Loucy (cell line): ENCODE results near the gene FAM3B.

ENCODE experiments used
- H2AFZ ChIP-seq: fragments of 200-600 bp; sonication (generic); 2 replicates; pipeline ENCODE4 v1.6.0; 2016; ENCODE audit warnings: antibody characterized with exemption, mild to moderate bottlenecking, low read length, moderate library complexity
- H3F3A ChIP-seq: fragments of 200-600 bp; 2 replicates; pipeline ENCODE4 v1.6.0; 2016; ENCODE audit warnings: antibody characterized with exemption, low read depth, mild to moderate bottlenecking
- H3K27me3 ChIP-seq: fragments of 200-600 bp; sonication (generic); 2 replicates; pipeline ENCODE4 v1.6.1; 2014; ENCODE audit warnings: low read length, mild to moderate bottlenecking; ENCODE audit not compliant: insufficient read depth, poor library complexity, severe bottlenecking
- H3K36me3 ChIP-seq: fragments of 200-600 bp; sonication (generic); 2 replicates; pipeline ENCODE4 v1.6.1; 2016; ENCODE audit warnings: low read length; ENCODE audit not compliant: insufficient read depth
- H3K4me1 ChIP-seq: fragments of 200-600 bp; sonication (generic); 2 replicates; pipeline ENCODE4 v1.5.1; 2014; ENCODE audit warnings: low read length, mild to moderate bottlenecking; ENCODE audit not compliant: insufficient read depth, poor library complexity, severe bottlenecking
- H3K4me2 ChIP-seq: fragments of 200-600 bp; sonication (generic); 2 replicates; pipeline ENCODE4 v1.6.0; 2014; ENCODE audit warnings: antibody characterized with exemption, low read length, low read depth, mild to moderate bottlenecking; ENCODE audit not compliant: poor library complexity, severe bottlenecking
- H3K4me3 ChIP-seq: fragments of 200-600 bp; sonication (generic); 2 replicates; pipeline ENCODE4 v1.5.1; 2014; ENCODE audit warnings: low read length, mild to moderate bottlenecking, mixed read lengths; ENCODE audit not compliant: poor library complexity, severe bottlenecking
- H3K79me2 ChIP-seq: fragments of 200-600 bp; sonication (generic); 2 replicates; pipeline ENCODE4 v1.6.1; 2014; ENCODE audit warnings: low read length; ENCODE audit not compliant: insufficient read depth
- H3K9ac ChIP-seq: fragments of 200-600 bp; sonication (generic); 2 replicates; pipeline ENCODE4 v1.6.0; 2014; ENCODE audit warnings: mild to moderate bottlenecking, low read depth, low read length, moderate library complexity; ENCODE audit not compliant: poor library complexity, severe bottlenecking
- H3K9me2 ChIP-seq: fragments of 200-600 bp; sonication (generic); replicated peaks from 2 replicates; pipeline ENCODE4 v1.6.1; 2016; ENCODE audit warnings: low read depth, low read length, mixed read lengths
- H3K9me3 ChIP-seq: fragments of 200-600 bp; sonication (generic); 2 replicates; pipeline ENCODE4 v1.6.1; 2014; ENCODE audit warnings: mild to moderate bottlenecking, antibody characterized with exemption, low read length, low read depth; ENCODE audit not compliant: insufficient read depth
- H4K20me1 ChIP-seq: fragments of 200-600 bp; sonication (generic); 2 replicates; pipeline ENCODE4 v1.6.0; 2014; ENCODE audit warnings: antibody characterized with exemption, low read length, mild to moderate bottlenecking; ENCODE audit not compliant: insufficient read depth, poor library complexity, severe bottlenecking
- CTCF ChIP-seq: fragments of 200-600 bp; sonication (generic); conservative IDR thresholded peaks from 2 replicates; pipeline ENCODE4 v1.5.1; 2014; ENCODE audit warnings: mild to moderate bottlenecking, antibody characterized with exemption, low read length
- EZH2phosphoT487 ChIP-seq: fragments of 200-600 bp; IDR thresholded peaks from 2 replicates; pipeline ENCODE4 v1.6.1; 2018; ENCODE audit warnings: antibody characterized with exemption, mild to moderate bottlenecking, moderate library complexity, borderline replicate concordance

Gene FAM3B

GRCh38 chr21:41362605-41363369, 46.2 kb downstream of the FAM3B start:
- Histone ChIP-seq H3K4me1 (peaks cover 34% of the 10 kb centered on the region), H3K9ac (peak overlapping the region; percentile 76), H2AFZ (peak overlapping the region; percentile 85), H3K79me2 (peaks cover 18% of the 10 kb centered on the region; the same call in 1 of the 2 replicates), H3K9me2 (no peaks in the 10 kb centered on the region), H4K20me1 (no peaks in the 10 kb centered on the region), H3K9me3 (no peaks in the 10 kb centered on the region), H3K27me3 (no peaks in the 10 kb centered on the region), H3K4me2 (peak overlapping the region; percentile 83), H3K4me3 (peak overlapping the region; percentile 83), H3F3A (peaks cover 19% of the 10 kb centered on the region; the same call in 1 of the 2 replicates), H3K36me3 (no peaks in the 10 kb centered on the region)
- TF ChIP-seq EZH2phosphoT487 (no peak), CTCF (no peak)

- Histone ChIP-seq H3K9me2 (no peaks in the 10 kb centered on the region), H3K27me3 (no peaks in the 10 kb centered on the region), H3K79me2 (peaks cover 18% of the 10 kb centered on the region; the same call in 1 of the 2 replicates), H3K9ac (peak overlapping the region; percentile 76), H3K4me1 (peaks cover 35% of the 10 kb centered on the region), H3K9me3 (no peaks in the 10 kb centered on the region), H3K4me2 (peak overlapping the region; percentile 83), H3K36me3 (no peaks in the 10 kb centered on the region), H4K20me1 (no peaks in the 10 kb centered on the region), H3F3A (peaks cover 19% of the 10 kb centered on the region; the same call in 1 of the 2 replicates), H3K4me3 (peak overlapping the region; percentile 83), H2AFZ (no peak overlapping the region)
- TF ChIP-seq EZH2phosphoT487 (no peak), CTCF (no peak)
These were observed 47.0 kb downstream of the FAM3B start for GRCh38 chr21:41363370-41364270.

- Histone ChIP-seq H3K4me3 (no peak overlapping the region), H3K4me2 (peak overlapping the region; percentile 83), H3K9ac (no peak overlapping the region)
These were observed 47.7 kb downstream of the FAM3B start for GRCh38 chr21:41364308-41364707.

More at GRCh38 chr21:41364308-41364707, 47.7 kb downstream of the FAM3B start:
- Histone ChIP-seq H3K9me3 (no peaks in the 10 kb centered on the region), H3K4me1 (peaks cover 42% of the 10 kb centered on the region), H3F3A (peaks cover 19% of the 10 kb centered on the region; the same call in 1 of the 2 replicates), H3K27me3 (no peaks in the 10 kb centered on the region), H3K36me3 (no peaks in the 10 kb centered on the region), H3K9me2 (no peaks in the 10 kb centered on the region), H2AFZ (no peak overlapping the region), H4K20me1 (no peaks in the 10 kb centered on the region), H3K79me2 (peaks cover 18% of the 10 kb centered on the region; the same call in 1 of the 2 replicates)
- TF ChIP-seq CTCF (no peak), EZH2phosphoT487 (no peak)
